ENCODE data around the gene JAK2. TPM values are rescaled to one million over a fixed set of nuclear protein-coding genes. Genes with fewer than 3 reads are reported as not detected.
A peak's percentile ranks its signal among the peaks of the same experiment; 100 is the strongest.

The JAK2 gene
- total RNA-seq, 2 experiments from 2014 or later: 23.2 to 25.5 TPM

DNA sequence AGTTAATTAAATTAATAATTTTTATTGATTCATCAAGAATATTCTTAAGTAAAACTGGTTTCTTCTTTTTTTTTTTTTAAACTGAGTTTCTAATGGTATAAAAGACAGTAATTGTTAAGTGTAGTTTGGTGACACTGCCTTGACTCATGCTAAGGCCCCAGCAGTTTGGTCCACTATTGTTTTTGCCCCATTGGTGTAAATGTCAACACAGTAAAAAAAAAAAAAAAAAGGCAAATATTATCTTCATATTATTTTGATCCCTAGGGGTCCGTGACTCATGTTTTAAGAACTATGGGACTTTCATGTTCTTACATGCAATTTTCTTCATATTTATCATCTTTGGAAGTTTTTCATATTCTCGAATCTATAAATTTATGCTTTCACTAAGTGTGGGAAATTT, 29.2 kb upstream of the JAK2 start:
- Mint-ChIP-seq H3K36me3 (peaks cover 1% of the 10 kb centered on the region), H3K9me3 (no peaks in the 10 kb centered on the region), H3K27me3 (no peaks in the 10 kb centered on the region), H3K27ac (no peak overlapping the region), H3K4me3 (no peak overlapping the region), H3K4me1 (ENCODE audit: low read depth) (no peaks in the 10 kb centered on the region)
- POLR2A ChIA-PET: no interaction called here
- intact Hi-C loops (cut with micrococcal nuclease): no loop called here
- DNase-seq: no peak
- CTCF ChIA-PET: no interaction called here

DNA sequence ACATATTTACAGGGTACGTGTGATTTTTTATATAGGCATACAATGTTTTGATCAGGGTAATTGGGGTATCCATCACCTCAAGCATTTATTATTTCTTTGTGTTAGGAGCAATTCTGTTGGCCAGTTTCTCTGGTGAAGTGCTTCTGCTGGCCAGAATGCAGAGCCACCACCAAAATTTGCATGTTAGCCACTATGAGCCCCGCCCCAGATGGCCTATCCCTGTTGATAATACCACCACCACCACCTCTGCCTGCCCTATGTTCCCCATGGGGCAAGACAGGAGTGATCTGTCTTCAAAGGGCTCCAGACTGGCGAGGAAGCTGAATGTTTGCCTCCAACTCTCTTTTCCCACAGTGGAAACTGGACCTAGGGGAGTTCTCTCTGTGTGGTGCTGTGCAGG, 26.0 kb upstream of the JAK2 start:
- H3K4me1 Mint-ChIP-seq (ENCODE audit: low read depth): no peaks in the 10 kb centered on the region
- ChIA-PET CTCF (interaction anchor here (0.5 kb wide), 1 partner anchor 25 kb away, joined by 3 read pairs; no protein-coding TSS in a partner anchor), POLR2A (no interaction called here)
- H3K27ac Mint-ChIP-seq: no peak overlapping the region
- intact Hi-C loops (cut with micrococcal nuclease): no loop called here
- DNase-seq: no peak
- H3K4me3 Mint-ChIP-seq: no peak overlapping the region
- H3K36me3 Mint-ChIP-seq: peaks cover 6% of the 10 kb centered on the region
- no peaks in the 10 kb centered on the region for H3K27me3 Mint-ChIP-seq
- peaks cover 8% of the 10 kb centered on the region for H3K9me3 Mint-ChIP-seq

DNA sequence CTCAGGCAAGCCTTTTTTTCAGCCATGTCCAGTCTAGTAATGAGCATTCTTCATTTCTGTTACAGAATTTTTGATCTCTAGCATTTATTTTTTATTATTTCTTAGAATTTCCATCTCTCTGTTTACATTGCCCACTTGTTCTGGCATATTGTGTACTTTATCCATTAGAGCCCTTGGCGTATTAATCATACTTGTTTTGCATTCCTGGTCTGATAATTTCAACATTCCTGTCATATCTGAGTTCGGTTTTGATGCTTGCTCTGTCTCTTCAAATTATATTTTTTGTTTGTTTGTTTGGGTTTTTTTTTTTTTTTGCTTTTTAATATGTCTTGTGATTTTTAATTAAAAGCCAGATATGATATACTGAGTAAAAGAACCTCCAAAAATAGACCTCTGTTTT, 23.0 kb upstream of the JAK2 start:
- intact Hi-C loops (cut with micrococcal nuclease): no loop called here
- Mint-ChIP-seq H3K4me1 (ENCODE audit: low read depth) (peaks cover 5% of the 10 kb centered on the region), H3K9me3 (peaks cover 9% of the 10 kb centered on the region), H3K36me3 (peaks cover 8% of the 10 kb centered on the region), H3K27ac (no peak overlapping the region), H3K4me3 (no peak overlapping the region), H3K27me3 (no peaks in the 10 kb centered on the region)
- CTCF ChIA-PET: no interaction called here
- POLR2A ChIA-PET: no interaction called here
- DNase-seq: no peak

- DNase-seq: no peak
- no peak overlapping the region for H3K27ac Mint-ChIP-seq
- ChIA-PET POLR2A (no interaction called here), CTCF (no interaction called here)
- H3K9me3 Mint-ChIP-seq: peaks cover 9% of the 10 kb centered on the region
- intact Hi-C loops (cut with micrococcal nuclease): no loop called here
- peaks cover 8% of the 10 kb centered on the region for H3K36me3 Mint-ChIP-seq
- no peaks in the 10 kb centered on the region for H3K27me3 Mint-ChIP-seq
- peaks cover 23% of the 10 kb centered on the region for H3K4me1 Mint-ChIP-seq (ENCODE audit: low read depth)
- H3K4me3 Mint-ChIP-seq: no peak overlapping the region
Measured at GRCh38 chr9:4964540-4964939, 20.5 kb upstream of the JAK2 start.

DNA sequence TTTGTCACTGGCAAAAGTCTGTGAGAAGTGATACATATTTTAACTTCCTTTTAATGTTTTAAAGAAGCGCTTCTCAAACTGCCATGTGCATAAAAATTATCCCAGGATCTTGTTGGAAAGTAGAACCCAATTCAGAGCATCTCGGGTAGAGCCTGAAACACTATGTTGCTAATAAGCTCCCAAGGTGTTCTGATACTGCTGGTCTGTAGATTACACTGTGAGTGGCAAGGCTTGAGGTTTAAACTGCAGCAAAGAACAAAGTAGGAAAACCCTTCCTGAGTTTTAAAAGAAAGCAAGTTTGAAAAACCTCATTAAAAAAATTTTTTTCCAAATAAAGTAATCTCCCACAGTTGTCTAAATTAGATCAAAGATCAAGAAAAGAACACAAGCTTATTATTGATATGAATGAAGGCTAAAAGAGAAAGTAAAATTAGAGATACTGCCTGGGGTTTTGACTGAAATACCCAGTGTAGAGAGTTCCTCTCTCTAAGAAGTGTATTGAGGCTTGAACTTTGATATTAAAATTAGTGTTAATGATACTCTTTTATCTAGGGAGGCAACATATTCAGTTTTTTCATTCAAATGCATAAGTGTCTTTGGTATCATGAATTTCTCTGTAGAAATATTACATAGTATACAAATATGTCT, 19.8 kb upstream of the JAK2 start:
- no peak for DNase-seq
- CTCF ChIA-PET: no interaction called here
- H3K4me1 Mint-ChIP-seq (ENCODE audit: low read depth): peaks cover 29% of the 10 kb centered on the region
- no peaks in the 10 kb centered on the region for H3K27me3 Mint-ChIP-seq
- intact Hi-C loops (cut with micrococcal nuclease): no loop called here
- peaks cover 9% of the 10 kb centered on the region for H3K9me3 Mint-ChIP-seq
- H3K4me3 Mint-ChIP-seq: no peak overlapping the region
- POLR2A ChIA-PET: no interaction called here
- peaks cover 8% of the 10 kb centered on the region for H3K36me3 Mint-ChIP-seq
- no peak overlapping the region for H3K27ac Mint-ChIP-seq

GRCh38 chr9:4967523-4967922, 17.5 kb upstream of the JAK2 start:
- intact Hi-C loops (cut with micrococcal nuclease): no loop called here
- Mint-ChIP-seq H3K27me3 (no peaks in the 10 kb centered on the region), H3K9me3 (peaks cover 9% of the 10 kb centered on the region), H3K27ac (peak overlapping the region; percentile 44), H3K4me1 (ENCODE audit: low read depth) (peaks cover 29% of the 10 kb centered on the region), H3K36me3 (peaks cover 8% of the 10 kb centered on the region), H3K4me3 (no peak overlapping the region)
- DNase-seq: no peak
- ChIA-PET POLR2A (no interaction called here), CTCF (interaction anchor here (1.4 kb wide), 1 partner anchor 43 kb away, joined by 3 read pairs; no protein-coding TSS in a partner anchor)

- Mint-ChIP-seq H3K4me1 (ENCODE audit: low read depth) (peaks cover 29% of the 10 kb centered on the region), H3K27ac (peak overlapping the region; percentile 75), H3K36me3 (peaks cover 2% of the 10 kb centered on the region), H3K27me3 (no peaks in the 10 kb centered on the region), H3K9me3 (no peaks in the 10 kb centered on the region), H3K4me3 (no peak overlapping the region)
- POLR2A ChIA-PET: interaction anchor here (0.5 to 1.6 kb wide), 3 partner anchors 14 to 27 kb away, joined by 3 to 6 read pairs (median 3); no protein-coding TSS in a partner anchor
- intact Hi-C loops (cut with micrococcal nuclease): no loop called here
- no peak for DNase-seq
- CTCF ChIA-PET: no interaction called here
Measured at GRCh38 chr9:4969130-4969529, 15.9 kb upstream of the JAK2 start.

GRCh38 chr9:4970970-4971641, 14.0 kb upstream of the JAK2 start:
- ChIA-PET CTCF (interaction anchor here (0.6 to 1.9 kb wide), 11 partner anchors 9 to 225 kb away, joined by 3 to 12 read pairs (median 6); partner anchors contain the start of gene JAK2), POLR2A (interaction anchor here (0.9 to 2.6 kb wide), 11 partner anchors 9 to 616 kb away, joined by 3 to 20 read pairs (median 5); partner anchors contain the start of genes AK3, JAK2 and RCL1)
- Mint-ChIP-seq H3K36me3 (no peaks in the 10 kb centered on the region), H3K4me3 (no peak overlapping the region), H3K9me3 (no peaks in the 10 kb centered on the region), H3K27ac (no peak overlapping the region), H3K27me3 (no peaks in the 10 kb centered on the region), H3K4me1 (ENCODE audit: low read depth) (peaks cover 26% of the 10 kb centered on the region)
- peak; percentile 86 for DNase-seq
- intact Hi-C loops (cut with micrococcal nuclease): loop anchor here (1.0 to 5.0 kb wide), 7 partner anchors 9 to 1786 kb away; partner anchors contain the start of gene KDM4C

GRCh38 chr9:4973246-4973645, 11.8 kb upstream of the JAK2 start:
- DNase-seq: no peak
- ChIA-PET POLR2A (interaction anchor here (1.2 kb wide), 1 partner anchor 10 kb away, joined by 5 read pairs; no protein-coding TSS in a partner anchor), CTCF (interaction anchor here (0.9 to 1.4 kb wide), 2 partner anchors 14 to 214 kb away, joined by 3 to 5 read pairs; no protein-coding TSS in a partner anchor)
- Mint-ChIP-seq H3K36me3 (no peaks in the 10 kb centered on the region), H3K4me1 (ENCODE audit: low read depth) (peaks cover 15% of the 10 kb centered on the region), H3K27ac (no peak overlapping the region), H3K9me3 (no peaks in the 10 kb centered on the region), H3K27me3 (no peaks in the 10 kb centered on the region), H3K4me3 (no peak overlapping the region)
- intact Hi-C loops (cut with micrococcal nuclease): loop anchor here (5.0 kb wide), 1 partner anchor 1784 kb away; the partner anchor contains the start of gene KDM4C

- H3K9me3 Mint-ChIP-seq: no peaks in the 10 kb centered on the region
- intact Hi-C loops (cut with micrococcal nuclease): loop anchor here (5.0 kb wide), 1 partner anchor 1783 kb away; the partner anchor contains the start of gene KDM4C
- H3K36me3 Mint-ChIP-seq: no peaks in the 10 kb centered on the region
- ChIA-PET CTCF (interaction anchor here (0.9 kb wide), 1 partner anchor 214 kb away, joined by 3 read pairs; no protein-coding TSS in a partner anchor), POLR2A (interaction anchor here (1.2 kb wide), 1 partner anchor 9 kb away, joined by 5 read pairs; no protein-coding TSS in a partner anchor)
- no peak overlapping the region for H3K4me3 Mint-ChIP-seq
- no peak for DNase-seq
- H3K27me3 Mint-ChIP-seq: no peaks in the 10 kb centered on the region
- H3K27ac Mint-ChIP-seq: no peak overlapping the region
- H3K4me1 Mint-ChIP-seq (ENCODE audit: low read depth): peaks cover 12% of the 10 kb centered on the region
Measured at GRCh38 chr9:4973902-4974301, 11.2 kb upstream of the JAK2 start.

DNA sequence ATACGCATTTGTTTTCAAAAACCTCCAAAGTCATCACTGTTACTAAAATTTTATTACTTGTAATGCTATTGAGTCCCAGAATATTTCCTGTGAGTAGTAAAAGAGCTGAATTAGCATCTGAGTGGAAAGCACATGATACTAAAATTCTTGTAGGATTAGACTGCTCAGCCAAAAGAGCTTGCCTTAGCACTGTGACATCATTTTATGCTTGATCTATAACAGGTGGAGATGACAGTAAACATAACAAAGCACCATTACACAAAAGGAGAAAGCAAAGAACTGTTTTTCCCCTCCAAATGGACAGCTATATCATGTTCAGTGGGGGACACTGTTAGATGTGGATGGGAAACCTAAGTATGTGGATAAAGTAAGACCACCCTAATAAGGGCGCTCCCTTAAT, 5.8 kb upstream of the JAK2 start:
- ChIA-PET CTCF (interaction anchor here (0.7 to 2.4 kb wide), 3 partner anchors 8 to 217 kb away, joined by 3 to 9 read pairs (median 6); no protein-coding TSS in a partner anchor), POLR2A (interaction anchor here (1.1 to 1.7 kb wide), 2 partner anchors 8 to 41 kb away, joined by 3 to 17 read pairs; no protein-coding TSS in a partner anchor)
- H3K4me3 Mint-ChIP-seq: no peak overlapping the region
- intact Hi-C loops (cut with micrococcal nuclease): no loop called here
- H3K4me1 Mint-ChIP-seq (ENCODE audit: low read depth): peaks cover 45% of the 10 kb centered on the region
- H3K9me3 Mint-ChIP-seq: no peaks in the 10 kb centered on the region
- DNase-seq: no peak
- H3K36me3 Mint-ChIP-seq: no peaks in the 10 kb centered on the region
- H3K27me3 Mint-ChIP-seq: no peaks in the 10 kb centered on the region
- peak overlapping the region; percentile 40 for H3K27ac Mint-ChIP-seq

Data from activated CD4-positive, alpha-beta memory T cell treated with anti-CD3 and anti-CD28 coated beads for 36 hours (primary cell).